ENCODE results near the gene SCN4A.
A peak's percentile ranks its signal among the peaks of the same experiment; 100 is the strongest.
"Not testable (repeated sequence)": the region's sequence is repeated elsewhere in the genome, so short reads cannot be mapped to it uniquely, and the experiment has no call there.

SCN4A gene

DNA sequence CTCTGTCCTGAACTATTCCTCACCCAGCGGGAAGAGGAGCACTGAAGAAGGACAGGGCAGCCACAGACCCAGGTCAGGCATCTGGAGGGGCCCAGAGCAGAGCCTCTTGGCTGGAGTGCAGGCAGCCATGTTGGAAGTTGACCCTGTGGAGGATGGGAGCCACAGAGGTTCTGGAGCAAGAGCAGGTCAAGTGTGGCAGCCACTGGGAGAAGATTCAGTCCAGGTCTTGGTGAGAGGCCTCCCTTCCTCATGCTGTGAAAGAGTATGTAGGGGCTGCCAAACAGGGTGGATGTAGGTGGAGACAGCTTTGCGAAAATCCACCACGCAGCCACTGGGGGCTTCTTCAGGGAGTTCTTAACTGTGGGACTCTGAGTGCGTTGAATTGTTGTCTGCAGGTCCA, 40.0 kb downstream of the SCN4A start:
- no peak for DNase-seq

DNA sequence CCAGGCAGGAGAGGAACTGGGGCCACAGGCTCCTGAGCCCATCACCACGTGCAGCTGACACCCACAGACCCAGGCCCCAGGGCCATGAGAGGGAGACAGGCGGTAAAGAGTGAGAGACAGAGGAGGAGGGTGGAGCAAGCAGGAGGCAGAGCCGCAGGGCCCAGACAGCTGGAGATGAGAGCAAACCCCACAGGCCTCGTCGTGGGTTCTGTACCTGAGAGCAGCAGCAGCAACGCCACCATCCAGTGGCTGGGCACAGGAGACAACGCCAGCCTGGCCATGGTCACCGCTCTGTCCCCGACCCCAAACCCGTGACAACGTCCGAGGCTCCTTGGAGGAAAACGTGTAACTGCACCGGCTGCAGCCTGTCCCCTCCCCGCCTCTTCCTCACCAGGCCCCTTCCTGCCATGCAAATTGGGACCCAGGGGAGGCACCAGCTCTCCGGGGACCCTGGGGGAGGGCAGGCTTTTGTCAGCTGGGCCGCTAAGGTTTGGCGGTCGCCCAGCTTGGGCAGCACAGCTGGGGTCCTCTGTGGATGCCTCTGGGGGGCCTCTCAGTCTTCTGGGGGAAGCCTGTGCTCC, 40.6 kb downstream of the SCN4A start, which contains the start of gene CD79B:
TSS of gene CD79B (minus strand) at position 351 of the 581 bp plus-strand sequence. CDS start at position 281, 70 bp downstream.
- no peak for DNase-seq

DNA sequence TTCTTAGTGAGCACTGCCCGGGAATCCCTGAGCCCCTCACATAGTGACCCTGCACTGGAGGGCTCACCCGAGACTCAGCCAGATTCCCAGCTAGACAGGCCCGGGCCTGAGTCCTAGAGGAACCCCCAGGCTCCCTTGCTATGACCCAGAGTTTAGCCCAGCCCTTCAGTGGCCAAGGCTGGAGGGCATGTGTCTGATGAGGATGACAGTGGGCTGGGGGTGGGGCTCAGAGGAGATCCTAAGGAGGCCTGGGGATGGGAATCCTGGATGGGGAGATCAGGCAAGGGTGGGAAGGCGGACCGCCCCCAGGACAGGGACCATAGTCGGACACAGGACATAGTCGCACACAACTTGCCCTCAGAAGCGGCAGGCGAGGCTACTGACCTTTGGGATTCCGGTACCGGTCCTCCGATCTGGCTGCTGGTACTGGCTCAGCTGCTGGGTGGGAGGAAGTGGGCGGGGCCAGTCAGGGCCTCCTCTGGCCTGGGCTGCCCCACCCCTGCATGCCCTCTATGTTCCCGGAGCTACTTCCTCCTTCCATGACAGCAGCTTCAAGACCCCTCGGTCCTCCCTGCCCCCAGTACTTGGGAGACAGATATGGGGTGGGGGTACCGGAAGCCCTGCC, 41.7 kb downstream of the SCN4A start:
- DNase-seq = no peak

DNA sequence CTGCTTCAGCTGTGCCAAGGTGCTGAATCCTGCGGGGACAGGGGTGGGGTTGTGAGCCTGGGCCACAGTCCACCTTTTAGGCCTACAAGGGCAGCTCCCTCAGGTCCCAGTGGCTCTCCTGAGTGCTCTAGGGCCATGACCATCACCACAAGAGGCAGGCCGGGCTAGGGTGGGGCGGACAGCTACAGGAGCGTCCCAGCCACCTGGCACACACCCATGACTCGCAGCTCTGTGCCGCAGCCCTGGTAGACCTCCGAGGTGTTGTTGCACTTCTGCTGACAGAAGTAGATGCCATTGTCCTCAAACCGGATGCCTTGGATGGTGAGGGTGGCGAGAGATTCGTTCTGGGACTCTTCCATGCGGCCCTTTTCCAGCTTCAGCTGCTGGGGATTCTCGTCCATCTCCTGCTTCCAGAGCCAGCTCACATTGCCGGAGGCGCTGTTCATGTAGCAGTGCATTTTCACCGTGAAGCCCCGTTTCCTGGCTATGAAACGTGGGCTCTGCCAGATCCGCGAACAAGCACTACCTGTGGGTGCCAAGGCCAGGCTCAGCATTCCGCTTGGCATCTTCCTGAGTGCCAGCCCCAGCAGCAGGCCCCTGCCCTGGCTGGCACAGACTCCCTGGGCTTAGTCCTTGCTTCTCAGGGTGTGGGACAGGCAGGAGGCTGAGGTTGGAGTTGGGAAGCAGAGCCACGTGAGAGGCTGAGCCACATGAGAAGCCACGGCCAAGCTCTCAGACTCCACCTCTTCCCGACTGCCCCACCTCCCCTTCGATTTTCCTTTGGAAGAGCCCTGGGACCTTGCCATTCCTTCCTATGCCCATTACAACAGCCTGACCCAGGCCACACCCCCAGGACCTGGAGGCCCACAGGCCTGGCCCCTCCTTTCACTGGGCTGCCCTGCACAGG, 42.6 kb downstream of the SCN4A start:
- DNase-seq = no peak

DNA sequence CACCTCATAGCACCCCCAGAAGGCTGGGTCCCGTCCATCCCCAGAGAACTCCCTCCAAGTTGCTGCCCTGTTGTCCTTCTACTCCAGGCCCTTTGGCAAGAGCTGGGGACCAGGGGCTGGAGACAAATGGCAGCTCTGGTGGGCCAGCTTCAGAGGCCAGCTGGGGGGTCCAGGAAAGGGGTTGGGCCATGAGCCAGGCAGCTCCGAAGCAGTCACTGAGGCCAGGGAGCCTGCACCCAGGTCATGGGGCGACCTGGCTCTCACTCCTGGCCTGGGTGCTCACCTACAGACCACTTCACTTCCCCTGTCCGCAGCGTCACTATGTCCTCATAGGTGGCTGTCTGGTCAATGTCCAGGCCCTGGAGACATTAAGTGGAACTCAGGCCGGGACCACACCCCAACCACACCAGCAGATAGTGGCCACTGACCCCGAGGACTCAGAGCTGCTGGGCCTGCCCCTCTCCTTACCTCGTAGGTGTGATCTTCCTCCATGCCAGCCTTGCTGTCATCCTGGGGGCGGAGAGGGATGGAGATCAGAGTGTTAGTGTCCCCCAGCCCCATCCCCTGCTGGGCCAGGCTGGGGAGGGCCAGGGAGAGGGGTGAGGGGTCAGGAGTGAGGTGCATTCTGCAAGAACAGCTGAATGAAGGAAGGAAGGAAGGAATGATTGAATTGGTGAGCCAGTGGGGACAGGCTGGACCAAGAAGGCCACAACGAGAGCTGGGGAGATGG, 43.6 kb downstream of the SCN4A start:
- no peak for DNase-seq

DNA sequence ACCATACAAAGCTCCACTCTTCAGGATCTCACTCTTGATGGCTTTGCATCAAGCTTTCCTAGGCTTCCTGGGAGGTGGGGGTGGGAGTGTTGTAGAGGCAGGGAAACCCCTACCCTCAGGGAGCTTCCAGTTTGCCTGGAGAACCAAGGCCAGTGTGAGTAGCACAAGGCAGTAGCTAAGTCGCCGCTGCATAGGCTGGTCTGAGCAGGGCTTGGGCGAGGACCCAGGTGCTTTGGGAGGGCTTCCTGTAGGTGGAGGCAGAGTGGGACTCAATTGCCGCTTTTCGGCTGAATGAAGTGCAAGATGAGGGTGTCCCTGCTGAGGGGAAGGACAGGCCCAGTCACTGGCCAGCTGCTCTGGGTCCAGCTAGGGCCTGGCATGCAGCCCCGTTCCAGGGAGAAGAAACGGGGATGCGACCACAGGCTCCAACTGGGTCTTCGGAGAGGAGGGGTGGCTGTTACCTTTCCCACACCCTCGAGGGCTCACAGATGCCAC, 44.5 kb downstream of the SCN4A start:
- no peak for DNase-seq

DNA sequence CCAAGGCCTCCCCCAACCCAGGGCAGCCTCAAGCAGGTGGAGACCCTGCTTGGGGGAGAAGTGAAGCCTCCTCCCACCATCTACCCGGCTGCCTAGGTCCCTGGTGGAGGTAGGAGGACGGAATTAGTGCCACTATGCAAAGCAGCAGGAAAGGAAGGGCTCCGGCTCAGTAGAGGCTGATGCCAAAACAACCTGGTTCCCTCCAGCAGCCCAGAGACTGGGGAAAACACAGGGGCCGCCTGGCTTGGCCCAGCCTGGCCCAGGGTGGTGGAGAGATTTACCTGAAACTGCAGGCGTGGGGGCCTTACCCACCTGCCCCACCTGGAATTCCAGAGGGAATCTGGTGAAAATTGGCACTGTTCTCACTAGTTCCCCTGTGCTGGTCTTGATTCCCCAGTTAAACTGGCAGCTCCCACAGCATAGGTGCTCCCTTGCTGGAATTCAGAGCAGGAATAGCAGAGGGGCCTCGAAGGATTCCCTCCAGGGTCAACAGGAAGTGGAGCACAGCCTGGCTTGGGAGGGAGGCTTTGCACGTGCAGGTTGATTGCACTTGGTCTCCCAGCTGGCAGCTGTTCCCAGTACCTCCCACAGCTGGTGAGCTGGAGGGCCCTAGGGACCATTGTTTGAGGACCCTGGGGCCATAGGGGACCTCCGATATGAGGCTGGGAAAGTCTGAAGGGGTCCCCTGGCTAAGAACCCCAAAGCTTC, 45.1 kb downstream of the SCN4A start:
- no peak for DNase-seq

DNA sequence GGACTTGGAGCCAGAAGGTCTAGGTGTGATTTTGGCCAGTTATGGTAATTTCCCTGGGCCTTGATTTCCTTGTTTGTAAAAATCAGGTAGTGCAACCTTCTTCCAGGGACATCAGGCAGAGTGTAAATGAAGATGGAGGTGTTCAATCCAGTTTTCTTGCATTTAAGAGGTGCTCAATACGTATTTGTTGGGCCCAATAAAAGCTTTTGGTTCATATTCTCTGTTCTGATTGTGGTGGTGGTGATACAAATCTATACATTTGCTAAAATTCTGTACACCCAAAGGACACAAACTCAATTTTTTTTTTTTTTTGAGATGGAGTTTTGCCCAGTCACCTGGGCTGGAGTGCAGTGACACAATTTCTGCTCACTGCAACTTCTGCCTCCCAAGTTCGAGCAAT, 46.6 kb downstream of the SCN4A start:
- DNase-seq = no peak

DNA sequence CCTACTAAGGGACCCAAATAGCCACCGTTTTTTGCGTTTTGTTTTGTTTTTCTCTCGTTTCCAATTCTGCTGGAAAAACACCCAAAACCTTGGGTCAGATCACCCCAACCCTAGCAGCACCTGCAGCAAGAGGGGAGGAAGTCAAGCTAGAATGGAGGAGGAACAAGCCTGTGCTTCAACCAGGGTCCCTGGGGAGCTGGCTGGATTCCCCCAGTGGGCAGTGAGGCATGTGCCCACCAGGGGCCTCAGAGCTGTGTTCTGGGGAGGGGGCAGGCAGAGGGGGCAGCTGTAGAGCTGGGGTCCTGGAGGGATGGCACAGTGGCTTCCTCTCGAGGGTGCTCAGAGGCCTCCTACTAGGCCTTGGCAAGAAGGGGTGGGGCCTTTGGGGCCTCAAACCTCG, 47.1 kb downstream of the SCN4A start:
- no peak for DNase-seq

DNA sequence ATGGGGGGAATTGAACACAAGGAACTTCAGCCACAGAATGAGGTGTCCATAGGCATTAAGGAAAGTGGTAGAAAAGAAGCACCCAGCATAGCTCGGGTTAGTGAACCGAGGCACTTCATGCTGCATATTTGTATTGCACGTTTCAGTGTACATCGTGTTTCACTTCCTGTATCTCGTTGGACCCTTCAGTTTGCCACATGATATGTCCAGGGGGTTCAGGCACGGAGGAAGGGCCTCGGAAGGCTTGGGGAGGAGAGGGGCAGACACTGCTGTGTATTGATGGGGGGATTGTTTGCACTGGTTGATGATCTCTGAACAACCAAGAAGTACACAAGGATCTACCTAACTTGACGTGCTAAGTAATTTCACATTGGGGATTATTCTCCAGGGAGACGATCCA, 50.3 kb downstream of the SCN4A start:
- not testable (repeated sequence) for DNase-seq

DNA sequence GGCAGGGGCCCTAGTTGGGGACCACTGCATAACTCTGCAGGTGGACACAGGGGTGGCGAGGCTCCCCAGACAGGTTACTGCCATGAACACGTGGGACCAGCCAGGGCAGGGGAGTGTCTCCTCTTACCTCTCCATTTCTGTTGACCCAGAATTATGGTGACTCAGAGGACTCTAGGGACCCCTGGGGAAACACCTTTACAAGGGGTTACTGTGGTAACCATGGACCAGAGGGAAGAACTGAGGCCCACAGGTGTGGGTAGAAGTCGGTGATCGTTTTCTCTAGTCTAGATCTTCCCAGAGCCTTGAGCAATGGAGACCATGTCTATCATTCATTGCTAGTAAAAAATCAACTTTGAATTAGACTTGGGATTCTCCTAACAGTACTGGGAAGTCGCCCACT, 51.9 kb downstream of the SCN4A start:
- DNase-seq = not testable (repeated sequence)

DNA sequence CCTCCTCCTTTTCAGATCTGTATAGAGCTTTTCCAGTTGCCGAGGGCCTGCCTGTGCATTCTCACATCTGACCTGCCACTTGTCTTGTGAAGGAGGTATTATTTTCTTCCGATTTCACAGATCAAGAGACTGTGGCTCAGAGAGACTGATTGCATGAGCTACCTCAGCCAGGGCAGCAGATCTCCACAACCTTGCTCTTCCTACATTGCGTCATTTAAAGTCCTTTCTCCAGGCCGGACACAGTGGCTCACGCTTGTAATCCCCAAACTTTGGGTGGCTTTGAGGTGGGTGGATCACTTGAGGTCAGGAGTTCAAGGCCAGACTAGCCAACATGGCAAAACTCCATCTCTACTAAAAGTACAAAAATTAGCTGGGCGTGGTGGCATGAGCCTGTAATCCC, 52.7 kb downstream of the SCN4A start:
- DNase-seq = not testable (repeated sequence)

DNA sequence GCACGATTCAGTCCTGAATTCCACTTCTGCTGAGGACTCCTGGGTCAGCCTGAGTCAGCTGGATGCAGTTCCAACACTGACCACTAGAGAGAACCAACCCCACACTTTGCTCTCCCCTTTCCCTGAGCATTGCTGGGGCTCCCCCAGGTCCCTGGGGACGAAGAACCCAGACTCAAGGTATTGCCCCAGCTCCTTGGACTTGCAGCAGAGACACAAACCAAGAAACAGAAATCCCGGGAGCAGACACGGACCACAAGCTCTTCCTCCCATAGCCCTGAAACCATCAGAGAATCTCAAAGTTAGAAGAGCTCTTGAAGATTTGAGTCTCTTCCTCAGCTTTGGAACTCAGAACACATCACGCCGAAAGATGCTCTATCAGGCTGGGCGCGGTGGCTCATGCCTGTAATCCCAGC, 53.4 kb downstream of the SCN4A start:
- peak; percentile 53 for DNase-seq

DNA sequence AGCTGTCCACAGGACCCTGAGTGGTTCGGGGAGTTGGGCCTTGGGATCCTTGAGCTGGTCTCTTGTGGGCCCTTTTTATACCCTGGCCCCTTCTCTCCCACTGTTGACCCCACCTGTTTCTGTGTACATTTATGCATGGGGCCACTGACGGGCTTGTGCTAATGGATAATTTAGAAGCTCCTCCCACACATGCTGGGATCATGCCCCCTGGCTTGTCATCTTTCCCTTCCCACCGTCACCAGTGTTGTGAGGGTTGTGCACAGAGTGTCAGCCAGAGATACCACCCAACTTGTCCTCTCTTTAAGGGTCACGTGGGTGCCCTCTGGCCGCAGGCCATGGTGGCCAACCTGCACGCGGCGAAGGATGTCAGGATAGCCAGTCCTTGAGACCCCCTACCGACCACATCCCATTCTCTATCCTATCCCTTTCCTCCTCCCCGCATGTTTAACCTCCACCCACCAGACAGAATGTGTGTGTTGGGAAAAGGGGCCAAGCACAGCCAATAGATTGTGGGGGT, 53.9 kb downstream of the SCN4A start, which contains the start of gene GH1:
TSS of gene GH1 (minus strand) at position 51 of the 517 bp plus-strand sequence. CDS start 63 bp downstream, outside the sequence.
- DNase-seq = not testable (repeated sequence)

DNA sequence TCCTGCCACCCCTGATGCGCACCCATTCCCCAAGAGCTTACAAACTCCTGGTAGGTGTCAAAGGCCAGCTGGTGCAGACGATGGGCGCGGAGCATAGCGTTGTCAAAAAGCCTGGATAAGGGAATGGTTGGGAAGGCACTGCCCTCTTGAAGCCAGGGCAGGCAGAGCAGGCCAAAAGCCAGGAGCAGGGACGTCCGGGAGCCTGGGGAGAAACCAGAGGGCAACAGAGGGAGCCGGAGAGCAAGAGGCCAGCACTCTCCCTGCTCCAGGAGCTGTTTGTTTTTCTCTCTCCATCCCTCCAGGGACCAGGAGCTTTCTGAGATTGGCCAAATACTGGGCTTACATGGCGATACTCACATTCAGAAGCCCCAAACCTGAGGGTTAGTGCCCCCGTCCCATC, 54.4 kb downstream of the SCN4A start:
- DNase-seq = no peak

DNA sequence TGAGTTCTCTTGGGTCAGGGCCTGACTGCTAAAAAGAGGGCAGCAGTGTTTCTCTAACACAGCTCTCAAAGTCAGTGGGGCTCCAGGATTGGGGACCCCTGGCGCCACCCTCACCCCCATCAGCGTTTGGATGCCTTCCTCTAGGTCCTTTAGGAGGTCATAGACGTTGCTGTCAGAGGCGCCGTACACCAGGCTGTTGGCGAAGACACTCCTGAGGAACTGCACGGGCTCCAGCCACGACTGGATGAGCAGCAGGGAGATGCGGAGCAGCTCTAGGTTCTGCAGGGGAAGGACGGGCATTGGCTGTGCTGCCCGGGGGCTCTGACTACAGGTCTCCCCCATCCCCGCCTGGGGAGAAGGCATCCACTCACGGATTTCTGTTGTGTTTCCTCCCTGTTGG, 55.1 kb downstream of the SCN4A start:
- no peak for DNase-seq

DNA sequence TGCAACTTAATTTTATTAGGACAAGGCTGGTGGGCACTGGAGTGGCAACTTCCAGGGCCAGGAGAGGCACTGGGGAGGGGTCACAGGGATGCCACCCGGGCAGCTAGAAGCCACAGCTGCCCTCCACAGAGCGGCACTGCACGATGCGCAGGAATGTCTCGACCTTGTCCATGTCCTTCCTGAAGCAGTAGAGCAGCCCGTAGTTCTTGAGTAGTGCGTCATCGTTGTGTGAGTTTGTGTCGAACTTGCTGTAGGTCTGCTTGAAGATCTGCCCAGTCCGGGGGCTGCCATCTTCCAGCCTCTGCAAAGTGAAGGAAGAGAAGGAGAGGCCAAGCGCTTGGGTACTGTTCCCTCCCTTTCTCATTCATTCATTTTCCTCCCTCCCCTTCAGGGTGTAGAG, 55.5 kb downstream of the SCN4A start:
- not testable (repeated sequence) for DNase-seq

DNA sequence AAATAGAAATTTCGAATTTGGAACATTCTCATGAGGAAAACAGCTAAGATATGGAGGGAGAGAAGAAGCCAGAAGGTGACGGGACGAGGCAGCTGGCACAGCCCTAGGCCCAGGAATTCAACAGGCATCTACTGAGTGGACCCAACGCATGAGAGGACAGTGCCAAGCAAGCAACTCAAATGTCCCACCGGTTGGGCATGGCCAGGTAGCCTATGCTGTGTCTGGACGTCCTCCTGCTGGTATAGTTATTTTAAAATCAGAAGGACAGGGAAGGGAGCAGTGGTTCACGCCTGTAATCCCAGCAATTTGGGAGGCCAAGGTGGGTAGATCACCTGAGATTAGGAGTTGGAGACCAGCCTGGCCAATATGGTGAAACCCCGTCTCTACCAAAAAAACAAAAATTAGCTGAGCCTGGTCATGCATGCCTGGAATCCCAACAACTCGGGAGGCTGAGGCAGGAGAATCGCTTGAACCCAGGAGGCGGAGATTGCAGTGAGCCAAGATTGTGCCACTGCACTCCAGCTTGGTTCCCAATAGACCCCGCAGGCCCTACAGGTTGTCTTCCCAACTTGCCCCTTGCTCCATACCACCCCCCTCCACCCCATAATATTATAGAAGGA, 56.0 kb downstream of the SCN4A start:
- DNase-seq = no peak

DNA sequence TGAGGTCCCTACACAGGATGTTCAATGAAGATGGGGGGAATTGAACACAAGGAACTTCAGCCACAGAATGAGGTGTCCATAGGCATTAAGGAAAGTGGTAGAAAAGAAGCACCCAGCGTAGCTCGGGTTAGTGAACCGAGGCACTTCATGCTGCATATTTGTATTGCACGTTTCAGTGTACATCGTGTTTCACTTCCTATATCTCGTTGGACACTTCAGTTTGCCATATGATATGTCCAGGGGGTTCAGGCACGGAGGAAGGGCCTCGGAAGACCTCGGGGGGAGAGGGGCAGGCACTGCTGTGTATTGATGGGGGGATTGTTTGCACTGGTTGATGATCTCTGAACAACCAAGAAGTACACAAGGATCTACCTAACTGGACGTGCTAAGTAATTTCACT, 57.0 kb downstream of the SCN4A start:
- DNase-seq = not testable (repeated sequence)

DNA sequence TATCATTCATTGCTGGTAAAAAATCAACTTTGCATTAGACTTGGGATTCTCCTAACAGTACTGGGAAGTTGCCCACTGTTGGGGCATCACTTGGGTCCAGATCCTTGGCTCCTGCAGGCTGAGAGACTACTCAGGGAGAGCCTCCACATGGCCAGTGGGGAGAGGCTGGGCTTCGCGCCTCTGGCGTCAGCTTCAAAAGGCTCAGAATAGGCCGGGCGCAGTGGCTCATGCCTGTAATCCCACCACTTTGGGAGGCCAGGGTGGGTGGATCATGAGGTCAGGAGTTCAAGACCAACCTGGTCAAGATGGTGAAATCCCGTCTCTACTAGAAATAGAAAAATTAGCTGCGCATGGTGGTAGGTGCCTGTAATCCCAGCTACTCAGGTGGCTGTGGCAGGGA, 58.2 kb downstream of the SCN4A start:
- no peak for DNase-seq

DNA sequence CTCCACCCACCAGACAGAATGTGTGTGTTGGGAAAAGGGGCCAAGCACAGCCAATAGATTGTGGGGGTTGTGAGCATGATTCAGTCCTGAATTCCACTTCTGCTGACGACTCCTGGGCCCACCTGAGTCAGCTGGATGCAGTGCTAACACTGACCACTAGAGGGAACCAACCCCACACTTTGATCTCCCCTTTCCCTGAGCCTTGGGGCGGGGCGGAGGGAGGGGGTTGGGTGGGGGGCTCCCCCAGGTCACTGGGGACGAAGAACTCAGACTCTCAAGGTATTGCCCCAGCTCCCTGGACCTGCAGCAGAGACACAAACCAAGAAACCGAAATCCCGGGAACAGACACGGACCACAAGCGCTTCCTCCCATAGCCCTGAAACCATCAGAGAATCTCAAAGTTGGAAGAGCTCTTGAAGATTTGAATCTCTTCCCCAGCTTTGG, 61.0 kb downstream of the SCN4A start:
- DNase-seq = peak; percentile 24

Data from fibroblast of skin of back (primary cell).